AG09319 (cell line): ENCODE data around the gene PRPF18.

ENCODE experiments used
- DNase-seq: peaks from one replicate; pipeline ENCODE4 v3.0.0-alpha.2; 2010; ENCODE audit warnings: low read depth; ENCODE audit errors: extremely low read depth
- TF ChIP-seq, protein P1 (sequence below): IDR thresholded peaks from 2 replicates; pipeline ENCODE4 v1.5.1; 2011; ENCODE audit warnings: low read depth, mild to moderate bottlenecking, inconsistent platforms, low read length, moderate library complexity

Gene PRPF18

DNA sequence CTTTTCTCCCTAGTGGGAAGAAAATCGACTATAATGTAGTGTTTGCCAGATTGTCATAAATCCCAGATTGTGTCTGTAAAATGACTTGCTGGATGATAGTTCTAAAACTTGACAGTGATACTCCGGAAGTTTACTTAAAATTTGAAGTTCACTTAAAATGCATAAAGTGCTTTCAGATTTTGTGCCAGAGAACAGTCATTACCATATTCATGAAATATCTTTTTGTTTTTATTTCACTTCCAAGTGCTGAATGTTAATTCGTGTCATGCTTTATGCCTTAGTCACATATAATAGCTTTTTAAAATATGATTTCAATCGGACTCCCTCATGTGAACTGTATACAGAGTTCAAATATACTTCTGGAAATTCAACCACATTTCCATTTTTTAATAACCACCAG is 30.4 kb downstream of the PRPF18 start:
- no peak for DNase-seq
- TF ChIP-seq, protein P1, sequence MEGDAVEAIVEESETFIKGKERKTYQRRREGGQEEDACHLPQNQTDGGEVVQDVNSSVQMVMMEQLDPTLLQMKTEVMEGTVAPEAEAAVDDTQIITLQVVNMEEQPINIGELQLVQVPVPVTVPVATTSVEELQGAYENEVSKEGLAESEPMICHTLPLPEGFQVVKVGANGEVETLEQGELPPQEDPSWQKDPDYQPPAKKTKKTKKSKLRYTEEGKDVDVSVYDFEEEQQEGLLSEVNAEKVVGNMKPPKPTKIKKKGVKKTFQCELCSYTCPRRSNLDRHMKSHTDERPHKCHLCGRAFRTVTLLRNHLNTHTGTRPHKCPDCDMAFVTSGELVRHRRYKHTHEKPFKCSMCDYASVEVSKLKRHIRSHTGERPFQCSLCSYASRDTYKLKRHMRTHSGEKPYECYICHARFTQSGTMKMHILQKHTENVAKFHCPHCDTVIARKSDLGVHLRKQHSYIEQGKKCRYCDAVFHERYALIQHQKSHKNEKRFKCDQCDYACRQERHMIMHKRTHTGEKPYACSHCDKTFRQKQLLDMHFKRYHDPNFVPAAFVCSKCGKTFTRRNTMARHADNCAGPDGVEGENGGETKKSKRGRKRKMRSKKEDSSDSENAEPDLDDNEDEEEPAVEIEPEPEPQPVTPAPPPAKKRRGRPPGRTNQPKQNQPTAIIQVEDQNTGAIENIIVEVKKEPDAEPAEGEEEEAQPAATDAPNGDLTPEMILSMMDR = no peak

DNA sequence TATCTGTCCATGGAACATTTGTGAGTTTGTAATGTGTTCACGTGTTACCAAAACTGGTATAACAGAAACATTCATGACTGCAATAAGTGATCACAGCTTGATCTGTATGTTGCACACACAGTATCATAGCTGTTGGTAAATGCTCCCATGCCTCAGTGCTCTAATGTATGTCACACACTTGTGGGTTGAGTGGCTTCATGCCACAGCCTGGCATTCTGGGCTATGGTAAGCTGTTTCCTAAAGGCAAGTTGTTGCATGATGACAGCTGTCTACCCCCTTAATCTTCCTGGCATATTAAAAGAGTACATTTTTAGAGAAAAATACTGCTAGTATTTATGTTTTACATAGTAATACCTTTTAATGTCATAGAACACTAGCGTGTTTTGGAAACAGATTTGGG is 35.2 kb downstream of the PRPF18 start:
- no peak for DNase-seq
- TF ChIP-seq, protein P1 = no peak

DNA sequence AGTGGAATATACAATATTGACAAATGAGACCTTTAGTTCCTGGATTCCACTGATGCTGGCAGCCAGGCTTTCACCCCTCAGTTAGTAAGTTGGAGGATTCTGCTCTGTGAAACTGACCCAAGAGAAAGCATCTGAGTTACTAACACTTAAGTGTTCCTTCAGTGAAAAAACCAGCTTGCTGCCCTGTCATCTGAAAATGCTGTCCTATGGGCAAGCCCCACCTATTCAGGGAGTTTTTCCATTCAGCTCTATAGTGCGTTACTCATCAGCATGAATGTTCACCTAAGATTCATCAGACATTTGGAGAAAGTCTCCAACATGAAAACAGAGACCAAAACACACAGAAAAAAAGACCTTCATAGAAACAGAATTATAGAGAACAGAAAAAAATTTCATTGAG is 37.9 kb downstream of the PRPF18 start:
- TF ChIP-seq, protein P1 = no peak
- no peak for DNase-seq

DNA sequence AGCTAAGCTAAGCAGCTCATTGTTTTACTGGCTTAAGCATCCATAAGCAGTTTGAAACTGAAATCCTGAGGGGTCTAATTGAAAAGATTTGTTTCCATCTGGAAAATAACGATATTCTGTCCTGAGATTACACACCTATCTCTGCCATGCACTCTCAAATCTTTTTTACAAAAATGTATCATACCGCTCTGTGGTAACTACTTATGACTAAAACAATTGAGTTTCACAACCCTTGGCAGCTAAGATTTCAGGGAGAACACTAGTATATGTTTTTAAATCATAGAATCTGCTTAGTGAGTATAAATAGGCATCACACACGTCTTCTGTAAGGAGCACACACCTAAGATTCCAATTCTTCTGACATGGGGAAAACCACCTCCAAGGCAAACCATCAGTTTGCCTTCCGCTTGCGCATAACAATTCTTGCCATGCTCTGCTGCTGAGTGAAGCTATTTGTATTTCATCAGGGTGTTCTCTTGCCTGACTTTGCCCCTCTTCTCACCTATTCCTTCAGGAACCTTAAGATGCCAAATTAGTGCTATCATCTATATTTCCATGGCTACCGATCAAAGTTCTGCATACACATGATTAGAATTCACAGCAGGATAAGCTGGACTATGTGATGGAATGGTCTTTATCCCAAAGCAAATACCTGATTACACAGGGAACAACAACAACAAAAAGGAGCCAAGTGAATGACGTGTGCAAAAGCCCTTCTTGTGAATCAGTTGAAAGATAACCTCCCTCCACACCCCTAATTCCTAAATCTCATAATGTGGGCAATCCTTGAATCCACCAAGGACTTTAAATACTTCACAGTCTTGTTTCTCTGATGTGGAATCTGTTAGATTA is 40.9 kb downstream of the PRPF18 start:
- TF ChIP-seq, protein P1 = no peak
- DNase-seq = no peak

DNA sequence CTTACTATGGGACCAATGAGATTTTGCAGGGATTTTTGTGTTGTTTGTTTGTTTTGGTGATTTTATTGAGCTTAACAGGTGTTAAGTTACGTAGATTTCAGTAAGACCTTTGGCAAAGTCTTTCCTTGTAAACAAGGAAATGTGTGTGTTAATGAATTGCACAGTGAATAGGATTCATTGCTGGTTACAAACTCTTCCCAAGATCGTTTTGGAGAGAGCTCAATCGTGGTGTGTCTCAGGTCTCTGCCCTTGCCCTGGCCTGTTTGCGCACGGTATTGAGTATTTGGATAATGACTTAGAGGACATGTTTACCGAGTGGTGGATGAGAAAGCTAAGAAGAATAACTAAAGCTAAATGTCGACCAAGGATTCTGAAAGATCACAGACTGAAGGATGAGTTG is 41.9 kb downstream of the PRPF18 start:
- DNase-seq = no peak
- TF ChIP-seq, protein P1 = no peak

DNA sequence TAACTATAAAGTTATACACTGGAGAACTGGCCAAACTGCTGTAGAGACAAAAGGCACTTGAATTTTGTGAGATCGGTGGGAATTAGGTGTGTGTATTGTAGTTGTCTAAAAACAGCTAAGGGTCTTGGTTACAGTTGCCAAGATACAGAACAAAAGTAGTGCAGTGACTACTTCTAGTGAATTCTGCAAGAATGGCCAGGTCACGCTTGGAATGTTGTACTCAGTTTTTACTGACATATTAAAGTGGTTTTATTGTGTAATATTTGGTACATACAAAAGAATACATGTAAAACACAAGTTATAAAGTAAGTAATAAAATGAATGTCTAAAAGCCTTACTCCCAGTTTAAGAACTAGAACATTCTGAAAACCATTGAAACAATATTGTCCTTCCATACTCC is 42.4 kb downstream of the PRPF18 start:
- DNase-seq = no peak
- TF ChIP-seq, protein P1 = no peak

DNA sequence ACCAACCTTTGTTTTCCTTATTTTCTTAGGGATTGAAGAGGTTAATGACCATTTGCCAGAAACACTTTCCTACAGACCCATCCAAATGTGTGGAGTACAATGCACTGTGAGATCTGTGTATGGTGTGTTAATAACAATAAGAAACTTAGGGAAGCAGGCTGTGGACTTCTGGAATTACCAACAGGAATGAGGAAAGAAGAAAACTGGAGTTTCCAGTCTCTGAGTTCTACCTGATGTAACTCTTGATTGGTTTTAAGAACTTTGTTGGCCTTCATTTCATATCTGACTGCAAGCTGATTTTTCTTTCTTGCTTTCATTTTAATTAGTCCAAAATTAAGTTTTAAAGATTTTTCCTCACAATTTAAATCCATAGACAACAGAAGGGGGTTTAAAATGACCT is 43.5 kb downstream of the PRPF18 start:
- TF ChIP-seq, protein P1 = no peak
- no peak for DNase-seq
